Calu3 (cell line): ENCODE data around the gene PRND. TPM values are rescaled to one million over a fixed set of nuclear protein-coding genes. Genes with fewer than 3 reads are reported as not detected.
"Not testable (repeated sequence)": the region's sequence is repeated elsewhere in the genome, so short reads cannot be mapped to it uniquely, and the experiment has no call there.

ENCODE experiments used
- BruUV-seq: library from RNA; stranded (reverse); fragments of 400-500 nt; replicated peaks from 2 replicates; lab custom pipeline; 2021; lab: Mats Ljungman, UMichigan
- CTCF ChIA-PET: fragments of 300-600 bp; sonication (Branson Sonifier 250); formaldehyde crosslinking; loops from one replicate; lab custom pipeline; 2022; ENCODE audit warnings: antibody characterized with exemption; lab: Charles Lee
- DNase-seq: peaks from one replicate; pipeline ENCODE4 v3.0.0; 2022
- H3K27ac Mint-ChIP-seq: one replicate; pipeline ENCODE4 v1.8.0; 2022; ENCODE audit warnings: mixed read lengths; ENCODE audit not compliant: unreplicated experiment
- H3K27me3 Mint-ChIP-seq: one replicate; pipeline ENCODE4 v1.8.0; 2022; ENCODE audit warnings: mixed read lengths; ENCODE audit not compliant: unreplicated experiment
- H3K36me3 Mint-ChIP-seq: one replicate; pipeline ENCODE4 v1.8.0; 2022; ENCODE audit warnings: mild to moderate bottlenecking, moderate library complexity, mixed read lengths; ENCODE audit not compliant: insufficient read depth, unreplicated experiment
- H3K4me1 Mint-ChIP-seq: one replicate; pipeline ENCODE4 v1.8.0; 2022; ENCODE audit warnings: mild to moderate bottlenecking, low read depth, mixed read lengths; ENCODE audit not compliant: unreplicated experiment
- H3K4me3 Mint-ChIP-seq: one replicate; pipeline ENCODE4 v1.8.0; 2022; ENCODE audit warnings: mild to moderate bottlenecking, low read depth, moderate library complexity, mixed read lengths; ENCODE audit not compliant: unreplicated experiment
- H3K9me3 Mint-ChIP-seq: one replicate; pipeline ENCODE4 v1.8.0; 2022; ENCODE audit warnings: low read depth, mixed read lengths; ENCODE audit not compliant: unreplicated experiment
- intact Hi-C: fragments of 100-400 bp; cut with micrococcal nuclease; formaldehyde crosslinking; loops from one replicate; pipeline ENCODE4 v1.10.0; 2022; ENCODE audit not compliant: unreplicated experiment
- total RNA-seq: library from RNA; stranded (reverse); gene quantifications from 2 replicates; pipeline ENCODE4 v1.2.3, GENCODE V29; 2022
- TF ChIP-seq, protein P1 (sequence below): fragments of 200-600 bp; IDR thresholded peaks from one replicate; pipeline ENCODE4 v1.8.0; 2022; ENCODE audit warnings: antibody characterized with exemption; ENCODE audit not compliant: unreplicated experiment

PRND gene
- total RNA-seq, 1 experiment from 2014 or later = not detected

DNA sequence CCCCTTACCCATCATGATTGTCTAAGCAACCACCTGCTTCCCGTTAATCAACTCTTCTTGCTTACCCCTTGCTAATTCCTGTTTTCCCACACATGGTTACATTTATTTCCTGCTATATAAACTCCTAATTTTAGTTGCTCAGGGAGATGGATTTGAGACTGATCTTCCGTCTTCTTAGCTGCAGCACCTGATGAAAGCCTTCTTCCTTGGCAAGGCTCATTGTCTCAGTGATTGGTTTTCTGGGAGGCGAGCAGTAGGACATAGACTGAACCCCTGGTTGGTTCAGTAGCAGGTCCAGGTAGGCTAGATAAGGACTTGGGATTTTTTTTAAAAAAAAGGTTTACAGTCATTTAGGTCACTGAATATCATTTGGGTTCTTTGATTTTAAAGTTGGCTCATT is 50.4 kb downstream of the PRND start:
- DNase-seq = no peak
- Mint-ChIP-seq H3K4me3 (no peak overlapping the region), H3K27me3 (peaks cover 9% of the 10 kb centered on the region), H3K9me3 (peaks cover 6% of the 10 kb centered on the region), H3K36me3 (no peaks in the 10 kb centered on the region), H3K4me1 (no peaks in the 10 kb centered on the region), H3K27ac (no peak overlapping the region)
- CTCF ChIA-PET = no interaction called here
- TF ChIP-seq, protein P1, sequence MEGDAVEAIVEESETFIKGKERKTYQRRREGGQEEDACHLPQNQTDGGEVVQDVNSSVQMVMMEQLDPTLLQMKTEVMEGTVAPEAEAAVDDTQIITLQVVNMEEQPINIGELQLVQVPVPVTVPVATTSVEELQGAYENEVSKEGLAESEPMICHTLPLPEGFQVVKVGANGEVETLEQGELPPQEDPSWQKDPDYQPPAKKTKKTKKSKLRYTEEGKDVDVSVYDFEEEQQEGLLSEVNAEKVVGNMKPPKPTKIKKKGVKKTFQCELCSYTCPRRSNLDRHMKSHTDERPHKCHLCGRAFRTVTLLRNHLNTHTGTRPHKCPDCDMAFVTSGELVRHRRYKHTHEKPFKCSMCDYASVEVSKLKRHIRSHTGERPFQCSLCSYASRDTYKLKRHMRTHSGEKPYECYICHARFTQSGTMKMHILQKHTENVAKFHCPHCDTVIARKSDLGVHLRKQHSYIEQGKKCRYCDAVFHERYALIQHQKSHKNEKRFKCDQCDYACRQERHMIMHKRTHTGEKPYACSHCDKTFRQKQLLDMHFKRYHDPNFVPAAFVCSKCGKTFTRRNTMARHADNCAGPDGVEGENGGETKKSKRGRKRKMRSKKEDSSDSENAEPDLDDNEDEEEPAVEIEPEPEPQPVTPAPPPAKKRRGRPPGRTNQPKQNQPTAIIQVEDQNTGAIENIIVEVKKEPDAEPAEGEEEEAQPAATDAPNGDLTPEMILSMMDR = no peak
- intact Hi-C loops = no loop called here
- BruUV-seq = no TSS peak

DNA sequence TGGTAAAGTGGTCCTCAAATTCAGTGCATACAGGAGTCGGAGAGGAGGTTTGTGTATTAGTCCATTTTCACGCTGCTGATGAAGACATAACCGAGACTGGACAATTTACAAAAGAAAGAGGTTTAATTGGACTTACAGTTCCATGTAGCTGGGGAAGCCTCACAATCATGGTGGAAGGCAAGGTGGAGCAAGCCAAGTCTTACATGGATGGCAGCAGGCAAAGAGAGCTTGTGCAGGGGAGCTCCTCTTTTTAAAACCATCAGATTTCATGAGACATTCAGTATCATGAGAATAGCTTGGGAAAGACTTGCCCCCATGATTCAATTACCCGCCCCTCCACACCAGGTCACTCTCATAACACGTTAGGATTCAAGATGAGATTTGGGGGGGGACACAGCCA is 51.3 kb downstream of the PRND start:
- BruUV-seq, DNase-seq, H3K9me3 Mint-ChIP-seq, H3K27ac Mint-ChIP-seq, intact Hi-C loops, H3K36me3 Mint-ChIP-seq, CTCF ChIA-PET, H3K4me3 Mint-ChIP-seq, H3K27me3 Mint-ChIP-seq, H3K4me1 Mint-ChIP-seq: not testable (repeated sequence)

DNA sequence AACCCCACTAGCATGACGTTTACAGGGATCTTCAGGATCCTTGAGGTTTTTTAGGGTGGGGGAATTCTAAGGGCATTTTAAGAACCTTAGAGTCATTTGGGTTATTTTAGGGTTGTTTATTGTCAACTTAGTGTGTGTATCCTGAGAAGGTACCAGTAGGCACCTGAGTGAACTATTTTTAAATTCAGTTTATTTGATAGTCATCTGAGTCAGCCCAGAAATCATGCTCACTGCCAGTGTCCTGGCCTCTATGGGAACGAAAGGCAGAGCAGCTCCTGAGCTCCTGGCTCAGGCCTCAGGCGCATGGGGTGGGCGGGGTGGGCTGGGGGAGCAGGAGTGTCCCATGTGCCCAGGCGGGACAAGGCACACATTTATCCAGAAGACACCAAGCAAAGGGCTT is 52.0 kb downstream of the PRND start:
- H3K4me1 Mint-ChIP-seq = no peaks in the 10 kb centered on the region
- H3K4me3 Mint-ChIP-seq = no peak overlapping the region
- intact Hi-C loops = no loop called here
- DNase-seq = no peak
- peaks cover 6% of the 10 kb centered on the region for H3K9me3 Mint-ChIP-seq
- H3K27me3 Mint-ChIP-seq = peaks cover 9% of the 10 kb centered on the region
- H3K27ac Mint-ChIP-seq = no peak overlapping the region
- no peaks in the 10 kb centered on the region for H3K36me3 Mint-ChIP-seq
- CTCF ChIA-PET = no interaction called here
- TF ChIP-seq, protein P1 = no peak
- no TSS peak for BruUV-seq

DNA sequence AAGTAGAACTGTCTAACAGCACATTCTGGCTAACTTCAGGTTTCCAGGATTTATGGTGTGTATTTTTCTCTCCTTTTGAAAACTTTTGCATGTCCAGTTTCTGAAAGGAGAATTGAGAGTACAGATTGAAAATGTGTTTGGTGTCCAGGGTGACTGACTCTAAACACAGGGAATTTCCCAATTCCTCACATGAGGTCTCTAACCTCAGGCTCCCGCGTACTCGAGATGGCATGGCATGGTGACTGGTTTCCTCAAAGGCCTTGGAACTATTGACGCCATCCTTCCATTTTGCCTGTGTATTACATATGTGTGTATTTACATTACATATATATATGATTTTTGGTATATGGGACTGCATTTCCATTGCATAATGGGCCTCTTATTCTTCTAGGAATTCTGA is 52.5 kb downstream of the PRND start:
- BruUV-seq = no TSS peak
- H3K9me3 Mint-ChIP-seq = peaks cover 6% of the 10 kb centered on the region
- H3K27me3 Mint-ChIP-seq = peaks cover 9% of the 10 kb centered on the region
- CTCF ChIA-PET = no interaction called here
- no peak overlapping the region for H3K27ac Mint-ChIP-seq
- no peak for DNase-seq
- TF ChIP-seq, protein P1 = no peak
- no peak overlapping the region for H3K4me3 Mint-ChIP-seq
- no peaks in the 10 kb centered on the region for H3K4me1 Mint-ChIP-seq
- intact Hi-C loops = no loop called here
- H3K36me3 Mint-ChIP-seq = no peaks in the 10 kb centered on the region

DNA sequence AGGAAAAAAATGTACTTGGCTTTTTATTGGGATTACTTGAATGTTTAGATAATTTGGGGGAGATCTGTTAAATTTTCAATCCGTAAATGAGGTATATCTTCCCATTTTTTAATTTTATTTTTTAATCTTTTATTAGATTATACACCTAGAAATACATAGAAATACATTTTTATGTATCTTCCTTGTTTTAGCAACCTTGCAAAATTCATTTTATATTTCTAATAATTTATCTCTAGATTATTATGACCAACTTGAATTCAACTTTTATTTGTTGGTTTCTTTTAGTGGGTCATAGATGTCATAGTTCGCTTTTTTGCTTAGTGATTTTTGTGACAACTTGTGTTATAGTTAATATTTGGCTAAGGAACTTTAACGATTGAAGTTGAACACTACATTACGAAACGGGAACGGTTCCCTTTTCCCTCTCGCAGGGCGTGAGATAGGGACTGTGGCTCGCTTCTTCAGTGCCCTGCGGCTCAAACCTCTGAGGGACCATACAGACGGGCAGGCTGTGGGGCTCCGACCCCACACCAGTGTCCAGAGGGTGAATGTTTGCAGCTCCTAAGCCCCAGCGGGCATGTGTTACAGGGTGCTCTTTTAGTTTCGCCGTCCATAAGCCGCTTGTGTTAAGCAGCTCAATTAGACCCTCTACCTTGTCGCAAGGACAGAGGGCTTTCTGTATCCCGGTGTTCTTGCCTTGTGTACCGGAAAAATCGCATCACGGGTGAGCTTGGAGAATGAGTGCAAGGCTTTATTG is 53.8 kb downstream of the PRND start:
- Mint-ChIP-seq H3K9me3 (peaks cover 6% of the 10 kb centered on the region), H3K4me3 (no peak overlapping the region), H3K36me3 (no peaks in the 10 kb centered on the region), H3K4me1 (no peaks in the 10 kb centered on the region), H3K27ac (no peak overlapping the region), H3K27me3 (peaks cover 9% of the 10 kb centered on the region)
- intact Hi-C loops = no loop called here
- BruUV-seq = no TSS peak
- CTCF ChIA-PET = no interaction called here
- TF ChIP-seq, protein P1 = no peak
- DNase-seq = no peak
